Subcutaneous preadipocyte (primary cell): ENCODE results near the gene FOXO3. TPM values are rescaled to one million over a fixed set of nuclear protein-coding genes. Genes with fewer than 3 reads are reported as not detected.

ENCODE experiments used
- small RNA-seq: library from RNA; depleted of rRNA; stranded (forward); fragments of <200 nt; gene quantifications from one replicate; pipeline ENCODE3, GENCODE V24; 2012
- total RNA-seq: library from RNA; depleted of rRNA; stranded (reverse); fragments of >200 nt; gene quantifications from 2 replicates; pipeline ENCODE4 v1.2.3, GENCODE V29; 2012

Gene FOXO3
- 33.4 and 41.6 TPM in 2 replicates for total RNA-seq

DNA sequence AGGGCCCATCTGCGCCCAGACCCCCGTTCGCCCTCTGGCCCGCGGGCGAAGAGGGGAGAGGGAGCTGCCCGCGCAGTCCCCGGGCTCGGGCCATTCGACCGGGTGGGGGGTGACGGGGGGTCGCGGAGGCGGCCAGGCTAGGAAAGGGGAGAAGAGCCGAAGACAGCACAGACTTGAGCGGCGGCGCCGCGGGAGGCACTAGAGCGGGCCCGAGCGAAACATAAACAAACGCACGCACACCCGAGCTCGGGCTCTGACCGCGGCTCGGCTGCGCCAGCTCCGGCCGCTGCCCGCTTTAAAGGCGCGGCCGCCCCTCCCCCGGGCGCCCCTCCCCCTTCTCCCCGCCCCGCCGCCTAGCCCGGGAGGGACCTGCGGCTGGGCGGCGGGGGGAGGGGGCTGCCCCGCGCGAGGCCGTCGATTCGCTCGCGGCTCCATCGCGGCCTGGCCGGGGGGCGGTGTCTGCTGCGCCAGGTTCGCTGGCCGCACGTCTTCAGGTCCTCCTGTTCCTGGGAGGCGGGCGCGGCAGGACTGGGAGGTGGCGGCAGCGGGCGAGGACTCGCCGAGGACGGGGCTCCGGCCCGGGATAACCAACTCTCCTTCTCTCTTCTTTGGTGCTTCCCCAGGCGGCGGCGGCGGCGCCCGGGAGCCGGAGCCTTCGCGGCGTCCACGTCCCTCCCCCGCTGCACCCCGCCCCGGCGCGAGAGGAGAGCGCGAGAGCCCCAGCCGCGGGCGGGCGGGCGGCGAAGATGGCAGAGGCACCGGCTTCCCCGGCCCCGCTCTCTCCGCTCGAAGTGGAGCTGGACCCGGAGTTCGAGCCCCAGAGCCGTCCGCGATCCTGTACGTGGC lies at the start of gene FOXO3:
FOXO3 (plus strand) TSS at position 455 of the 846 bp plus-strand sequence; CDS start at position 747, 292 bp downstream.

Small RNA genes within 50 kb of the gene (small RNA-seq; reads per million reads assigned to genes)
- not detected for gene AL391646.1
- not detected for gene SUMO2P8
